Ureter (tissue), 1 donor: ENCODE results near the gene LAMC3. TPM values are rescaled to one million over a fixed set of nuclear protein-coding genes. Genes with fewer than 3 reads are reported as not detected.
"Not testable (repeated sequence)": the region's sequence is repeated elsewhere in the genome, so short reads cannot be mapped to it uniquely, and the experiment has no call there.

ENCODE experiments used
- DNase-seq: peaks from one replicate; pipeline ENCODE4 v3.0.0-alpha.2; 2020; ENCODE audit warnings: low spot score
- total RNA-seq: library from RNA; stranded (reverse); gene quantifications from one replicate; pipeline ENCODE4 v1.2.4, GENCODE V29; 2023
- donor health status: DM: yes; HTN: yes; CAD: no.

Gene LAMC3
- total RNA-seq, 1 donor from 2014 or later = 50.6 TPM

DNA sequence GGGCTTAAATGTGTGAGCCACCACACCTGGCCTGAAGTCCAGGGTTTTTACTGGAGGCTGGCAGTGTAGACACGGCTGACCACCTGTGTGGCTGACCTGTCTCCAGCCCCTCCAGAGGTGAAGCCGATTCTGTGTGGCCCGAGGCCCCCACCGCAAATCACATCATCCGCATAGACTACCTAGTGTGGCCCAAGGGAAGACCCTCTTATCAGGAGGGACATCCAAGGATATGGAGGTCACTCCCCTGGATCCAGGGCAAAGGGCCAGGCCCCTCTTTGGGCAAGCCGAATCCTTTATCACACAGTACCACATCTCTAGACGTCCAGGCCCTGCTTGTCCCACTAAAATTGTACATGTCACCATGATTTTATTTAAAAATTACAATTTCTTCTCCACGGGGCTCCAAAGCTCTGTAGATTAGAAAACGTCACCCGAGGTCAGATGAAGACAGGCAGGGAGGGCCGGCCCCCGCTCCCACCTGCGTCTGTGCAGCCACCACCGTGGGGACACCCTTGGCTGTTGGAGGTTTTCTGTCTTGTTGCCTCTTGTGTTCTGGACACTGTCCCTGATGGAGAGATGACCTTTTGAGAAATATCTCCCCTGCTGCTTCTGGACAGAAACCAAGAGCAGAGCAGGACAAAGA, 20.1 kb downstream of the LAMC3 start:
- DNase-seq = no peak

- DNase-seq = no peak
Observed at GRCh38 chr9:131029574-131029952, 20.6 kb downstream of the LAMC3 start.

GRCh38 chr9:131030239-131031004, 21.4 kb downstream of the LAMC3 start:
- DNase-seq = no peak

- DNase-seq = no peak
Observed at GRCh38 chr9:131031005-131031641, 22.1 kb downstream of the LAMC3 start.

- no peak for DNase-seq
Observed at GRCh38 chr9:131031642-131032005, 22.6 kb downstream of the LAMC3 start.

- no peak for DNase-seq
Observed at GRCh38 chr9:131032384-131032783, 23.4 kb downstream of the LAMC3 start.

- DNase-seq = no peak
Observed at GRCh38 chr9:131033269-131034224, 24.6 kb downstream of the LAMC3 start.

DNA sequence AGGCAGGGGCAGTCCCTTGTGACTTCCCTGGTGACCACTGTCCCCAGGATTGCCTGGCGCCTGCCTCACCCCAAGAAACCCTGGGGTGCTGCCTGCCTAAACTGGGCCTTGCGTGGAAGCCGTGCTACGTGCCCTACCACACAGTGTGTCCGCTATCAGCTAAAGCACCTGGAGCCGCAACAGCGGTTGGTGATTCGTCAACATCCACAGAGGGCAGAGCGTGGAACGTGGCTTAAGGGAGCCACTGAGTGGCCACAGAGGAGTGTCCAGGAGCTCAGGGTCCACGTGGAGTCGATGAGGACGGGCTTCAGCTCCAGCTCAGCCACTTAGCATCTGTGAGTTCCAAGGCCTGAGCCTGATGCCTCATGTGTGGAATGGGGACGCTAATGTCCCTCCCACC, 25.3 kb downstream of the LAMC3 start:
- no peak for DNase-seq

DNA sequence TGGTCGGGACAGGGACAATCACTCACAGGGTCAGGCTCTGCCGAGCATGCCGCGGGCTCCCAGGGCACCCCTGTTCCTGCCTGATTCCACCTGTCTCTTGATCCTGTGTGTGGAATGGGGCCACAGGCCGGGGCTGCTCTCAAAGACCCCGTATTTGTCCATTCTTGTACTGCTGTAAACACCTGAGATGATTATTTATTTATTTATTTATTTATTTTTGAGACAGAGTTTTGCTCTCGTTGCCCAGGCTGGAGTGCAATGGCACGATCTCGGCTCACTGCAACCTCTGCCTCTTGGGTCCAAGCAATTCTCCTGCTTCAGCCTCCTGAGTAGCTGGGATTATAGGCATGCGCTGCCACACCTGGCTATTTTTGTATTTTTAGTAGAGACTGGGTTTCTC, 25.8 kb downstream of the LAMC3 start:
- DNase-seq = not testable (repeated sequence)

GRCh38 chr9:131035548-131035947, 26.6 kb downstream of the LAMC3 start:
- no peak for DNase-seq

DNA sequence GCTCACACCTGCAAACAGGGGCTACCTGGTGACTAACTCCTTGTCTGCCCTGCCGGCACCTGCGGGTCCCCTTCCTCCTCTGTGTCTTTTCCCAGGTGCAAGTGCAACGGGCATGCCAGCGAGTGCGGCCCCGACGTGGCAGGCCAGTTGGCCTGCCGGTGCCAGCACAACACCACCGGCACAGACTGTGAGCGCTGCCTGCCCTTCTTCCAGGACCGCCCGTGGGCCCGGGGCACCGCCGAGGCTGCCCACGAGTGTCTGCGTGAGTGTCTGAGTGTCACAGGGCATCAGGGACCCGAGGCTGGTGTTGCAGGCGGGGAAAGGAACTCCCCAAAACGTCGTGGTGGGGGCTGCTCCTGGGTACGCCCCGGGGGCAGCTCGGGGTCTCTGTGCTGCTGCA, 27.1 kb downstream of the LAMC3 start:
- no peak for DNase-seq

DNA sequence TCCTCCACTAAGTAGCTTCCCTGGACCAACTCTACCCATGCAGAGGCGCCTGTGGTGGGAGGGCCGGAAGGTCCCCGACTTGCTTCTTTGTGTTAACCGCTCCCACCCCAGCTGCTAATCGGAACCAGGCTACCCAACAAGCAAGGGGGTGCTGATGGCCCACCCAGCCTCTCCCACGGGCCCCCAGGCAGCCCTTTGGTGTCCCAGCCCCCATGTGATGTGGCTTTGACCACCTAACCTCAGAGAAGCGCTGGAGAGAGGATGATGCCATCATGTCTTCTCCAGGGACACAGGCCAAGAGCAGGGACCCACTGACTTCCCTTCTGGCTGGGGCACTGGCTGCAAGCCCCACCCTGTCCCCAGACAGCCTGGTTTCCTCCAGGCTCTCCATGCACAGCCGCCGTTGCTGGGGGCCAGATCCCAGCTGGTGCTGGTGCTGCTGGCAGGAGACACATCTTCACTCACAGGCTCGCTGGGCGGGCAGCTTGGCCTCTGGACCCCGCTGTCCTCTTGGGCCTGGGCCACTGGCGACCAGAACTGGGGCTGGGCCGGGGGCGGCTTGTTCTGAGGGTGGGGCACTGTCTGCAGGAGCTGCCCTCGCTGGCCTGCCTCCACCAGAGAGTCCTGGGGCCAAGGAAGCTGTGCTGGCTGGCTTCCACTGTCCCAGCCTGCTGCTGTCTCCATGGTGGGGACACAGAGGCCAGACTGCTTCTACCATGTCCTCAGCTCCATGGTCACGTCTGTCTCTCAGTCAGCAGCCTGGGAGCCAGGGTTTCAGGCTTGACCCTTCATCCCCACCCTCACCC, 27.8 kb downstream of the LAMC3 start:
- no peak for DNase-seq

DNA sequence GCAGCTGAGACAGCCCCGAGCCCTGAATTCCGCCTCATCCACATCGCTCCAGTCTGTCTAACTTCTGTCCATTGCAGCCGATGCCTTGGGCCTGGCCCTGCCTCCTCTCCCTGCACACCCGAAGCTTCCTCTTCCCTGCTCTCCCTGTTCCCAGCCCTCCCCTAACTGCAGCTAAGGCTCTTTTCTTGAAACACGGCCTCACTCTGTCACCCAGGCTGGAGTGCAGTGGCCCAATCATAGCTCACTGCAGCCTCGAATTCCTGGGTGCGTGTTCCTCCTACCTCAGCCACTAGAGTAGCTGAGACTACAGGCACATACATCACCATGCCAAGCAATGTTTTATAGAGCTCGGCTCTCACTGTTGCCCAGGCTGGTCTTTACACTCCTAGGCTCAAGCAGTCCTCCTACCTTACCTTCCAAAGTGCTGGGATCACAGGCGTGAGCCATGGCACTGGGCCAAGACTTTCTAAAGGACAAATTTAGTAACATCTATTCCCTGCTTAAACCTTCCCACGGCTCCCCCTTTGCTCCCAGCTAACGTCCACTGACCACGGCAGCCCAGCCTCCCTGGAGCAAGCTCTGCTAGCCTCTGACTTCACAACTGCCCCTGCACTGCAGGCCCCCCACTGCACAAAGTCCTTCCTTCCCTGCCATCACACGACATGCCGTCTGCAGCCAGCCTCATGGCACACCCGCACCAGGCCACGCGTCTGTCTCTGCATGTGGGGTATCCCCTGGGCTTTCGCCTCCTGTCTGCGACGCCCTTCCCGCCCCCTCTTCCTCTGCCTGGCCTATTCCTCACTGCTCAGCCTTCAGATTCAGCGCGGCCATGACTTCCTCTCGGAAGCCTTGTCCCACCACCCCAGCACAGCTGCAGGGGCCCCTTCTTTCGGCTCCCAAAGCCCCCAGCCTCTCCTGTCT, 28.6 kb downstream of the LAMC3 start:
- no peak for DNase-seq

- no peak for DNase-seq
Observed at GRCh38 chr9:131038256-131039128, 29.5 kb downstream of the LAMC3 start.

GRCh38 chr9:131039129-131039954, 30.4 kb downstream of the LAMC3 start:
- no peak for DNase-seq

GRCh38 chr9:131042666-131043065, 33.7 kb downstream of the LAMC3 start:
- no peak for DNase-seq

DNA sequence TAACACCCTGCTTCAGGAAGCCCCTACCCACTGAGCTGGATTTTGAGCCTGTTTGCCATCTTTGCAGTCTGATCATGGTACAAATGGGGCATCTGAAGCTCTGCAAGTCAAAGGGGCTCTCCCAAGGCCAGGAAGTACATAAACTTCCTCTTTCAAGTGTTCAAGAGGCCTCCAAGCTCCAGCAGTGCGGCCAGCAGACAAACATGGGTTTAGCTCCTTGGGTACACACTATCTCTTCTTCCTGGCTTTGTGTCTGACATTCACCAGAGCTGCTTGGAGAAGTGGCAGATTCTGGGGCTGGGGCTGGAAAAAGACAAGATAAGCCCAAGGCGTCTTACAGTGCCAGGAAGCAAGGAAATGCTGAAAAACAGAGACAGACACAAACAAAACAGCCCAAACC, 34.1 kb downstream of the LAMC3 start:
- DNase-seq = no peak

DNA sequence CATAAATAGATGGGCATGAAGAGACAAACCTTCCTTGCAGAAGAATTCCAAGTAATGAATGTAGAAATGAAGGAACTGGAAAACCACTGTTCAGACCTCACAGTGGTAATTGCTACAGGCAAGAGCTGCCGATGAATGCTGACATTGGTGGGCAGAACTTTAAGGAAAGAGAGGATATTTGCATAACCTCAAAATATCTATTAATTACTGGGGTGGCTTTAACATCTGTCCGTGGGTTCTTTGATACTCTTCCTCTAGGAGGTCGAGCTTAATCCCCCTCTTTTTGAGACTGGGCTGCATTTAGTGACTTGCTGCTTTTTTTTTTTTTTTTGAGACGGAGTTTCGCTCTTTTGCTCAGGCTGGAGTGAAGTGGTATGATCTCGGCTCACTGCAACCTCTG, 34.7 kb downstream of the LAMC3 start:
- no peak for DNase-seq
